ENCODE data around the gene CLDN7. TPM values are rescaled to one million over a fixed set of nuclear protein-coding genes. Genes with fewer than 3 reads are reported as not detected.

The CLDN7 gene
- total RNA-seq, 3 donors from 2014 or later (not counting 1 experiment from before 2014, with no cell fraction given) = 0.99 to 1.8 (median 1.7) TPM

DNA sequence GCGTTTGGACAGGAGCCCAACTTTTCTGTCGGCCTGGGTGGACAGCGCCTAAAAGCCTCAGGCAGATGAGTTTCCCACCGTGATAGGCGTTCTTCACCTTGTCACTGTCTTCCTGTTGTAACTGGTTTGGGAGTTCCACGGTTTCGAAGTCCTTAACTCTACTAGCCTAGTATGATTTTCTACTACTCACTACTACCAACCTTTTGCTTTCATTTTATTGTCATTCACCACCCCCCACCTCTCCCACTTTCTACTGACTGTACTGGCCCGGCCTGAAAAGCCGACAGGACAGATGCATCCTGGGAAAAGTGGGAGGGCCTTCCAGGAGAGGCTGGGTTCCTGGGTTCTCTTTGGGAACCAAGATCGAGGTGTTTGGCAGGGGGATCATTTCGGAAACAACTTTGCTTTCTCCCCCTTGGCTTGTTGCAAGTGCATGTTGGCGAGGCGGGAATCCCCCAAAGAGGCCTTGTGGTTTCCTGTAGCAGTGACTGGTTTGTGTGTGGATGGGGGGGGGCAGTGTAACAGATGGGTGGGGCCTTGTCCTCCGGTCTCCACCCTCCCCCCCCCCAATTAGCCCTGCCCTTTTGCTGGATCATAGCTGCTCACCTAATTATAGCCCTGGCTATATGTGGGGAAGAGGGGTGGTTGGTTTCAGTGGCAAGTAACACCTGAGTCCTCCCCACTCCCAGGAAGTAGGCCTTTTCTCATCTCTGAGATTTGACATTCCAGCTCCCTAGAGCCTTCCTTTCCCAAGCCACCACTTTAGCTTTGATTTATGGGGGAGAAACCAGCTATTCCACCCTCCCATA lies 46.6 kb upstream of the CLDN7 start:
- TF ChIP-seq, protein P1, sequence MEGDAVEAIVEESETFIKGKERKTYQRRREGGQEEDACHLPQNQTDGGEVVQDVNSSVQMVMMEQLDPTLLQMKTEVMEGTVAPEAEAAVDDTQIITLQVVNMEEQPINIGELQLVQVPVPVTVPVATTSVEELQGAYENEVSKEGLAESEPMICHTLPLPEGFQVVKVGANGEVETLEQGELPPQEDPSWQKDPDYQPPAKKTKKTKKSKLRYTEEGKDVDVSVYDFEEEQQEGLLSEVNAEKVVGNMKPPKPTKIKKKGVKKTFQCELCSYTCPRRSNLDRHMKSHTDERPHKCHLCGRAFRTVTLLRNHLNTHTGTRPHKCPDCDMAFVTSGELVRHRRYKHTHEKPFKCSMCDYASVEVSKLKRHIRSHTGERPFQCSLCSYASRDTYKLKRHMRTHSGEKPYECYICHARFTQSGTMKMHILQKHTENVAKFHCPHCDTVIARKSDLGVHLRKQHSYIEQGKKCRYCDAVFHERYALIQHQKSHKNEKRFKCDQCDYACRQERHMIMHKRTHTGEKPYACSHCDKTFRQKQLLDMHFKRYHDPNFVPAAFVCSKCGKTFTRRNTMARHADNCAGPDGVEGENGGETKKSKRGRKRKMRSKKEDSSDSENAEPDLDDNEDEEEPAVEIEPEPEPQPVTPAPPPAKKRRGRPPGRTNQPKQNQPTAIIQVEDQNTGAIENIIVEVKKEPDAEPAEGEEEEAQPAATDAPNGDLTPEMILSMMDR (IDR thresholded peaks at IDR 0.05) = no peak
- DNase-seq = peak; percentile 81 to 97
- H3K36me3 Mint-ChIP-seq = peaks cover 17% of the 10 kb centered on the region
- intact Hi-C loops (cut with micrococcal nuclease) = loop anchor here (5.0 kb wide), 1 partner anchor 533 kb away; no protein-coding TSS in a partner anchor
- H3K27me3 Mint-ChIP-seq (ENCODE audit: low read depth in 2 of 2) = no peaks in the 10 kb centered on the region
- H3K4me3 ChIP-seq (ENCODE audit: low read length) = peak overlapping the region; percentile 88
- H3K9me3 ChIP-seq (ENCODE audit: control insufficient read depth, insufficient read depth, low read length) = no peaks in the 10 kb centered on the region
- H3K4me1 Mint-ChIP-seq = peaks cover 48 to 61% of the 10 kb centered on the region in 2 donors
- no peaks in the 10 kb centered on the region for H3K27me3 ChIP-seq (ENCODE audit: control insufficient read depth, insufficient read depth, low read length)
- peak overlapping the region; percentile 99 for H3K27ac ChIP-seq (ENCODE audit: low read length)
- ATAC-seq = peak; percentile 29 to 41 (median 40)
- H3K9me3 Mint-ChIP-seq = no peaks in the 10 kb centered on the region
- H3K27ac Mint-ChIP-seq = peak overlapping the region; percentile 91 to 99
- 0% methylated on average over 11 of the region's 14 CpGs for WGBS (ENCODE audit: insufficient coverage)
- peak overlapping the region; percentile 85 for H3K4me3 Mint-ChIP-seq
- peaks cover 55% of the 10 kb centered on the region for H3K4me1 ChIP-seq (ENCODE audit: control insufficient read depth, insufficient read depth, low read length)
- peaks cover 43% of the 10 kb centered on the region for H3K36me3 ChIP-seq (ENCODE audit: control insufficient read depth, insufficient read depth, low read length)

DNA sequence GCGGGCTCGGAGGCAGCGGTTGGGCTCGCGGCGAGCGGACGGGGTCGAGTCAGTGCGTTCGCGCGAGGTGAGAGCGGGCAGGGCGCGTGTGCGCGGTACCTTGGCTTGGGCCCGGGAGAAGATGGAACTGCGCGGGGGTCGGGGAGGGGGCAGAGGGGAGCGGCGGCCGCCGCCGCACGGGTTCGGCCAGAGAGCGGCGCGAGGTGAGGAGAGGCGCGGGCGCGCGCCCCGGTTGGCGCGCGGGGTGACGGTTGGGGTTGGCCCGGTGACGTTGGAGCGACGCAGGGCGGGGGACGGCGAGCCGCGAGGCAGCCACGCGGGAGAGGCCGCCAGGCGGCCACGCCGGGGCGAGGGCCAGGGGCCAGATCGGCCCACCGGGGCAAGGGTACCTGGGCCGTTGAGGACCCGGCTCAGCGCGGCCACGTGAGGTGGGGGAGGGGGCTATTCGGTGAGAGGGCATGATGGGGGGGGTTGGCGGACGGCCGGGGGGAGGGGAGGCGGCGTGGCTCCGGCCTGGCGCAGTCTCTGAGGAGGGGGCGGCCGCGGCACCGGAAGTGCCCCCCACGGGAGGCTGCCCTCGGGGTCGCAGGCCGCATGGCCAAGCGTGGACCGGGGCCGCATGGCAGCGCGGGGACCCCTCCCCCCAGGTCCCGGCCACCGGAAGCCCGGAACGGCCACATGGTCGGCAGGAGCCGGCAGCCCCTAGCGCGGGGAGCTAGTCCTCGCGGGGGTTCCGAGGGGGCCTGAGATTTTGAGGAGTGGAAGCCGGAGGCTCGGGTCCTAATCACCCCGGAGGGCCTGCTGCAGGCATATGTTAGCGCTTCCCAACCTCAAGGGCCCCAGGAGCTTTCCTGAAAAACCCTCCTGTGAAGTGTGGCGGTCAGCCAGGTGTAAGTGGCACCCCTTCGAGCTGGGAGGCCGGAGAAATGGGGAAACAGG lies 45.7 kb upstream of the CLDN7 start:
- under 1% methylated on average over 104 of the region's 104 CpGs for WGBS (ENCODE audit: insufficient coverage)
- ATAC-seq = peak in 2 of 3 donors; percentile 2 to 6

DNA sequence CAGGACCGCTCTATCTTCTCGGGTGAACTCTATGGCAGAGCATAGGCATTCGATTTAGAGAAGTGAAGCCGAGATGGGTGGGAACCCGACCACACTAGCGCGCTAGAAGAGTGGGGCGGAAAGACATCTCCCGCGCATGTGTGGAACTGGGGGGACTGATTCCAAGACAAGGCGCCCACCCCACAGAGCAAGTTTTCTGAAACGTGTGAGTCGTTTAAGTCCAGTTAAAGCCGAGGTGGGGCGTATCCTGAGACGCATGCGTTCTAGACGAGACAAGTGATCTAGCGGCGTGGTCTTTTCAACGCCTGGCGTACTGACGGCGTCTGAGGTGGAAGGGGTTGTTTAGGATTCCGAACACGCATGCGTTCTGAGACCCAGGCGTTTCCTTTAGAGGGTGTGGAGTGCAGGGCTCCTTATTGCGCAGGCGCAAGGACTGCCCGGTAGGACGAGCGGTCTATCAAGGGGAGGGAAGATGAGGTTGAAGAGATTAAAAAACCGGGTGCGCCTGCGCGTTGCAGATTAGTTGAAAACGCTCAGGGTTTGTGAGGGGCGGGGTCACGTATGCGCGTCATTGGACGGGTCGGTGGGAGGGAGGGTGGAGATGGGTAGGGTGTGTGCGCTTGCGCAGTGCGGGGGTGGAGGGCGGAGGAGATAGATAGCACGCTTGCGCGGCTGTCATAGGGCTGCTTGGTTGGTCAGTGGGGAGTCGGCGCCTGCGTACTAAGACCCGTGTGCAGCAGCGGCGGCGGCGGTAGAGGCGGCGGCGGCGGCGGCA lies 44.8 kb upstream of the CLDN7 start, which contains the start of gene EIF5A:
EIF5A (plus strand) TSS at position 718 of the 775 bp plus-strand sequence. CDS start 2,008 bp downstream, outside the sequence.
- Histone ChIP-seq H3K9me3 (ENCODE audit: control insufficient read depth, insufficient read depth, low read length) (no peaks in the 10 kb centered on the region), H3K27me3 (ENCODE audit: control insufficient read depth, insufficient read depth, low read length) (no peaks in the 10 kb centered on the region), H3K4me1 (ENCODE audit: control insufficient read depth, insufficient read depth, low read length) (peaks cover 39% of the 10 kb centered on the region), H3K36me3 (ENCODE audit: control insufficient read depth, insufficient read depth, low read length) (peaks cover 26% of the 10 kb centered on the region), H3K27ac (ENCODE audit: low read length) (peak within 1 kb of the TSS; percentile 99), H3K4me3 (ENCODE audit: low read length) (peak within 1 kb of the TSS; percentile 88)
- Mint-ChIP-seq H3K36me3 (peaks cover 17% of the 10 kb centered on the region), H3K27ac (peak within 1 kb of the TSS; percentile 91 to 99), H3K9me3 (no peaks in the 10 kb centered on the region), H3K4me3 (peak within 1 kb of the TSS; percentile 95), H3K4me1 (peaks cover 40 to 48% of the 10 kb centered on the region in 2 donors), H3K27me3 (ENCODE audit: low read depth in 2 of 2) (no peaks in the 10 kb centered on the region)
- intact Hi-C loops (cut with micrococcal nuclease) = loop anchor here (1.0 to 5.0 kb wide), 7 partner anchors 22 to 535 kb away; partner anchors contain the start of genes ELP5, GABARAP, NEURL4 and POLR2A
- TF ChIP-seq, protein P1 (IDR thresholded peaks at IDR 0.05) = no peak
- WGBS (ENCODE audit: insufficient coverage) = under 1% methylated on average over 64 of the region's 64 CpGs
- DNase-seq (peak; percentile 98 to 100), ATAC-seq (peak; percentile 67 to 86 (median 73))

More for the DNA sequence above, 45.7 kb upstream of the CLDN7 start:
- TF ChIP-seq, protein P1 (IDR thresholded peaks at IDR 0.05) = no peak
- Mint-ChIP-seq H3K27me3 (ENCODE audit: low read depth in 2 of 2) (no peaks in the 10 kb centered on the region), H3K4me3 (peak overlapping the region; percentile 95), H3K27ac (peak overlapping the region; percentile 91 to 99), H3K36me3 (peaks cover 17% of the 10 kb centered on the region), H3K4me1 (peaks cover 46 to 57% of the 10 kb centered on the region in 2 donors), H3K9me3 (no peaks in the 10 kb centered on the region)
- Histone ChIP-seq H3K4me3 (ENCODE audit: low read length) (peak overlapping the region; percentile 88), H3K36me3 (ENCODE audit: control insufficient read depth, insufficient read depth, low read length) (peaks cover 34% of the 10 kb centered on the region), H3K27me3 (ENCODE audit: control insufficient read depth, insufficient read depth, low read length) (no peaks in the 10 kb centered on the region), H3K4me1 (ENCODE audit: control insufficient read depth, insufficient read depth, low read length) (peaks cover 46% of the 10 kb centered on the region), H3K9me3 (ENCODE audit: control insufficient read depth, insufficient read depth, low read length) (no peaks in the 10 kb centered on the region), H3K27ac (ENCODE audit: low read length) (peak overlapping the region; percentile 99)
- peak; percentile 59 to 80 for DNase-seq
- intact Hi-C loops (cut with micrococcal nuclease) = loop anchor here (1.0 to 5.0 kb wide), 7 partner anchors 21 to 534 kb away; partner anchors contain the start of genes ELP5, GABARAP, NEURL4 and POLR2A

Data from natural killer cell (primary cell).